Measurements from ENCODE around the gene MID2.
"Not testable (repeated sequence)": the region's sequence is repeated elsewhere in the genome, so short reads cannot be mapped to it uniquely, and the experiment has no call there.

DNA sequence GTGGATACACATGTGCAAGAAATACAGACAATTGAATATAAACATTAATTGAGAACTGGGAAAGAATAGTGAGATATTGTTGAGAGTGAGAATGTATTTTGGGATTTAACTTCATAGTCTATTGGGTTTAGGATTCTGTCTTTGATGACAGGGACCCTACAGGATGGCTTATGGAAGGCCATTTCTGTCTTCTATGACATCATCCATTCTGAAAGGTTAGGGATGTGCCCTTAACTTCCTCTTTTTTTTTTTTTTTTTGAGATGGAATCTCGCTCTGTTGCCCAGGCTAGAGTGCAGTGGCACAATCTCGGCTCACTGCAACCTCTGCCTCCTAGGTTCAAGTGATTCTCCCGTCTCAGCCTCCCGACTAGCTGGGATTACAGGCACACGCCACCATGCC lies 31.4 kb downstream of the MID2 start:
- TF ChIP-seq, protein P1, sequence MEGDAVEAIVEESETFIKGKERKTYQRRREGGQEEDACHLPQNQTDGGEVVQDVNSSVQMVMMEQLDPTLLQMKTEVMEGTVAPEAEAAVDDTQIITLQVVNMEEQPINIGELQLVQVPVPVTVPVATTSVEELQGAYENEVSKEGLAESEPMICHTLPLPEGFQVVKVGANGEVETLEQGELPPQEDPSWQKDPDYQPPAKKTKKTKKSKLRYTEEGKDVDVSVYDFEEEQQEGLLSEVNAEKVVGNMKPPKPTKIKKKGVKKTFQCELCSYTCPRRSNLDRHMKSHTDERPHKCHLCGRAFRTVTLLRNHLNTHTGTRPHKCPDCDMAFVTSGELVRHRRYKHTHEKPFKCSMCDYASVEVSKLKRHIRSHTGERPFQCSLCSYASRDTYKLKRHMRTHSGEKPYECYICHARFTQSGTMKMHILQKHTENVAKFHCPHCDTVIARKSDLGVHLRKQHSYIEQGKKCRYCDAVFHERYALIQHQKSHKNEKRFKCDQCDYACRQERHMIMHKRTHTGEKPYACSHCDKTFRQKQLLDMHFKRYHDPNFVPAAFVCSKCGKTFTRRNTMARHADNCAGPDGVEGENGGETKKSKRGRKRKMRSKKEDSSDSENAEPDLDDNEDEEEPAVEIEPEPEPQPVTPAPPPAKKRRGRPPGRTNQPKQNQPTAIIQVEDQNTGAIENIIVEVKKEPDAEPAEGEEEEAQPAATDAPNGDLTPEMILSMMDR (conservative IDR thresholded peaks at IDR 0.05; ENCODE audit: low read length), result not testable (repeated sequence)
- TF ChIP-seq EZH2phosphoT487 (IDR thresholded peaks at IDR 0.05; ENCODE audit: borderline replicate concordance), result not testable (repeated sequence)
